CD14-positive monocyte (primary cell): ENCODE measurements around the gene PABPC1L. TPM values are rescaled to one million over a fixed set of nuclear protein-coding genes. Genes with fewer than 3 reads are reported as not detected.

ENCODE experiments used
- DNase-seq, 3 donors: peaks; one replicate each; pipeline ENCODE4 v3.0.0-alpha.2; 2011 to 2022
- H2AFZ ChIP-seq: 2 replicates; pipeline ENCODE4 v1.6.0; 2012; ENCODE audit warnings: mild to moderate bottlenecking, low read depth, low read length, inconsistent platforms; ENCODE audit not compliant: insufficient read depth, poor library complexity, severe bottlenecking
- H3K27ac ChIP-seq, 2 donors: 1 replicate in 1 of 2; 2 replicates in 1 of 2; pipeline ENCODE4 v1.5.1; 2012 to 2013; ENCODE audit warnings: low read length in 2 of 2, control low read depth in 1 of 2, inconsistent platforms in 1 of 2, low read depth in 1 of 2, mild to moderate bottlenecking in 1 of 2
- H3K27me3 ChIP-seq, 2 donors: one replicate each; pipeline versions ENCODE4 v1.6.0 to v1.6.1; 2011 to 2013; ENCODE audit warnings: low read length in 2 of 2; ENCODE audit not compliant: control insufficient read depth in 2 of 2, insufficient read depth in 2 of 2
- H3K36me3 ChIP-seq, 2 donors: replicated peaks in 1 of 2; 1 replicate in 1 of 2; 2 replicates in 1 of 2; pipeline versions ENCODE4 v1.5.1 to v1.6.1; 2012 to 2013; ENCODE audit warnings: low read length in 2 of 2, control low read depth in 1 of 2, inconsistent platforms in 1 of 2, mild to moderate bottlenecking in 1 of 2; ENCODE audit not compliant: insufficient read depth in 2 of 2, control insufficient read depth in 1 of 2
- H3K4me1 ChIP-seq, 2 donors: 1 replicate in 1 of 2; 2 replicates in 1 of 2; pipeline versions ENCODE4 v1.5.1 to v1.6.1; 2012 to 2013; ENCODE audit warnings: low read length in 2 of 2, control low read depth in 1 of 2, inconsistent platforms in 1 of 2, mild to moderate bottlenecking in 1 of 2, moderate library complexity in 1 of 2; ENCODE audit not compliant: insufficient read depth in 2 of 2, control insufficient read depth in 1 of 2
- H3K4me2 ChIP-seq: replicated peaks from 2 replicates; pipeline ENCODE3; 2012; ENCODE audit warnings: low read length, moderate library complexity, mild to moderate bottlenecking; ENCODE audit not compliant: poor library complexity, severe bottlenecking; ENCODE audit errors: extremely low read depth
- H3K4me3 ChIP-seq, 3 experiments: fragments of 200-600 bp in 1 of 3; sonication (generic) in 1 of 3; replicated peaks in 1 of 3; 1 replicate in 2 of 3; 2 replicates in 1 of 3; pipeline ENCODE4 v1.5.1; 2011 to 2013; ENCODE audit warnings: low read length in 3 of 3, mild to moderate bottlenecking in 3 of 3, control low read depth in 2 of 3, low read depth in 2 of 3, inconsistent platforms in 1 of 3, moderate library complexity in 1 of 3
- H3K79me2 ChIP-seq: 2 replicates; pipeline ENCODE4 v1.6.0; 2012; ENCODE audit warnings: mild to moderate bottlenecking, control low read depth, inconsistent platforms, low read length, moderate library complexity; ENCODE audit not compliant: insufficient read depth
- H3K9ac ChIP-seq: 2 replicates; pipeline ENCODE4 v1.6.0; 2017; ENCODE audit warnings: low read length, mild to moderate bottlenecking; ENCODE audit not compliant: insufficient read depth, poor library complexity, severe bottlenecking
- H3K9me3 ChIP-seq, 2 donors: replicated peaks in 1 of 2; 1 replicate in 1 of 2; 2 replicates in 1 of 2; pipeline versions ENCODE4 v1.5.1 to v1.6.1; 2012 to 2013; ENCODE audit warnings: low read length in 2 of 2, control low read depth in 1 of 2; ENCODE audit not compliant: control insufficient read depth in 1 of 2, insufficient read depth in 1 of 2
- H4K20me1 ChIP-seq: 2 replicates; pipeline ENCODE4 v1.6.0; 2012; ENCODE audit warnings: mild to moderate bottlenecking, low read length, control low read depth, moderate library complexity; ENCODE audit not compliant: insufficient read depth
- H3K27ac Mint-ChIP-seq, 7 donors: one replicate each; pipeline ENCODE4 v1.8.0; 2020; ENCODE audit warnings: mild to moderate bottlenecking in 7 of 7, mixed read lengths in 7 of 7, moderate library complexity in 6 of 7, inconsistent platforms in 2 of 7
- H3K27me3 Mint-ChIP-seq, 3 donors: one replicate each; pipeline ENCODE4 v1.8.0; 2021 to 2022; ENCODE audit warnings: low read depth in 3 of 3, mild to moderate bottlenecking in 3 of 3, mixed read lengths in 3 of 3, moderate library complexity in 3 of 3, inconsistent platforms in 1 of 3
- H3K36me3 Mint-ChIP-seq, 2 donors: one replicate each; pipeline ENCODE4 v1.8.0; 2020; ENCODE audit warnings: mixed read lengths in 2 of 2, inconsistent platforms in 1 of 2, mild to moderate bottlenecking in 1 of 2
- H3K4me1 Mint-ChIP-seq: one replicate; pipeline ENCODE4 v1.8.0; 2020; ENCODE audit warnings: mild to moderate bottlenecking, mixed read lengths
- H3K4me3 Mint-ChIP-seq, 2 donors: one replicate each; pipeline ENCODE4 v1.8.0; 2020; ENCODE audit warnings: mild to moderate bottlenecking in 2 of 2, mixed read lengths in 2 of 2, moderate library complexity in 1 of 2
- H3K9me3 Mint-ChIP-seq, 7 donors: one replicate each; pipeline ENCODE4 v1.8.0; 2020 to 2022; ENCODE audit warnings: mixed read lengths in 7 of 7, mild to moderate bottlenecking in 6 of 7, moderate library complexity in 6 of 7, inconsistent platforms in 2 of 7
- WGBS: methylation state at CpG from one replicate; pipeline ENCODE4 v1.1.5; 2013; ENCODE audit warnings: missing lambda C conversion rate; ENCODE audit not compliant: insufficient coverage; 5-methylcytosine and 5-hydroxymethylcytosine counted together
- intact Hi-C, 2 donors: fragments of 100-400 bp; cut with micrococcal nuclease; formaldehyde crosslinking; loops; one replicate each; pipeline versions ENCODE4 v1.15.0 to v1.15.1; 2023
- polyA plus RNA-seq, 3 donors: library from polyadenylated mRNA; depleted of rRNA in 1 of 3; unstranded in 2 of 3; stranded (reverse) in 1 of 3; fragments of 300-500 nt in 2 of 3; fragments of >200 nt in 1 of 3; fragmentation: Illumina TruSeq in 2 of 3; gene quantifications; 1 replicate in 2 of 3; 2 replicates in 1 of 3; pipeline ENCODE4 v1.2.3, GENCODE V29; 2012 to 2021
- TF ChIP-seq, protein P1 (sequence below): fragments of 200-600 bp; IDR thresholded peaks from one replicate; pipeline ENCODE4 v1.8.0; 2022; ENCODE audit warnings: antibody characterized with exemption, mild to moderate bottlenecking

PABPC1L gene
- polyA plus RNA-seq, 3 donors = 0.21 to 69.1 TPM; not detected in 1

GRCh38 chr20:44945261-44945660 is 35.4 kb downstream of the PABPC1L start:
- H3K27ac Mint-ChIP-seq = peak overlapping the region in 1 of 7 donors; percentile 14

GRCh38 chr20:44946271-44946852 is 36.5 kb downstream of the PABPC1L start:
- TF ChIP-seq, protein P1, sequence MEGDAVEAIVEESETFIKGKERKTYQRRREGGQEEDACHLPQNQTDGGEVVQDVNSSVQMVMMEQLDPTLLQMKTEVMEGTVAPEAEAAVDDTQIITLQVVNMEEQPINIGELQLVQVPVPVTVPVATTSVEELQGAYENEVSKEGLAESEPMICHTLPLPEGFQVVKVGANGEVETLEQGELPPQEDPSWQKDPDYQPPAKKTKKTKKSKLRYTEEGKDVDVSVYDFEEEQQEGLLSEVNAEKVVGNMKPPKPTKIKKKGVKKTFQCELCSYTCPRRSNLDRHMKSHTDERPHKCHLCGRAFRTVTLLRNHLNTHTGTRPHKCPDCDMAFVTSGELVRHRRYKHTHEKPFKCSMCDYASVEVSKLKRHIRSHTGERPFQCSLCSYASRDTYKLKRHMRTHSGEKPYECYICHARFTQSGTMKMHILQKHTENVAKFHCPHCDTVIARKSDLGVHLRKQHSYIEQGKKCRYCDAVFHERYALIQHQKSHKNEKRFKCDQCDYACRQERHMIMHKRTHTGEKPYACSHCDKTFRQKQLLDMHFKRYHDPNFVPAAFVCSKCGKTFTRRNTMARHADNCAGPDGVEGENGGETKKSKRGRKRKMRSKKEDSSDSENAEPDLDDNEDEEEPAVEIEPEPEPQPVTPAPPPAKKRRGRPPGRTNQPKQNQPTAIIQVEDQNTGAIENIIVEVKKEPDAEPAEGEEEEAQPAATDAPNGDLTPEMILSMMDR = no peak
- H3K9me3 ChIP-seq = no peaks in the 10 kb centered on the region
- no peak overlapping the region for H2AFZ ChIP-seq
- H3K79me2 ChIP-seq = no peaks in the 10 kb centered on the region
- H4K20me1 ChIP-seq = no peaks in the 10 kb centered on the region
- Mint-ChIP-seq H3K27ac (peak overlapping the region in 2 of 7 donors; percentile 13 to 69), H3K4me3 (no peak overlapping the region), H3K36me3 (peaks cover 74 to 80% of the 10 kb centered on the region in 2 donors), H3K27me3 (peaks cover 0 to 3% (median 0%) of the 10 kb centered on the region in 3 donors), H3K4me1 (peaks cover 15% of the 10 kb centered on the region), H3K9me3 (no peaks in the 10 kb centered on the region)
- no peaks in the 10 kb centered on the region for H3K27me3 ChIP-seq
- 100% methylated on average over 1 of the region's 2 CpGs for WGBS
- peaks cover 8 to 9% of the 10 kb centered on the region in 2 donors for H3K4me1 ChIP-seq
- no peak overlapping the region for H3K9ac ChIP-seq
- no peak overlapping the region for H3K4me2 ChIP-seq
- H3K4me3 ChIP-seq = no peak overlapping the region
- H3K36me3 ChIP-seq = peaks cover 81 to 93% of the 10 kb centered on the region in 2 donors
- DNase-seq = no peak
- H3K27ac ChIP-seq = peak overlapping the region in 1 of 2 donors; percentile 12
- intact Hi-C loops = no loop called here

More at GRCh38 chr20:44945261-44945660, 35.4 kb downstream of the PABPC1L start:
- H3K9me3 Mint-ChIP-seq = no peaks in the 10 kb centered on the region
- no peak for DNase-seq
- peaks cover 15% of the 10 kb centered on the region for H3K4me1 Mint-ChIP-seq
- peaks cover 0 to 3% (median 0%) of the 10 kb centered on the region in 3 donors for H3K27me3 Mint-ChIP-seq
- H3K27ac ChIP-seq = no peak overlapping the region
- WGBS = 97% methylated on average over 5 of the region's 6 CpGs
- H3K4me1 ChIP-seq = peaks cover 8 to 9% of the 10 kb centered on the region in 2 donors
- peaks cover 72 to 77% of the 10 kb centered on the region in 2 donors for H3K36me3 Mint-ChIP-seq
- intact Hi-C loops = no loop called here
- H4K20me1 ChIP-seq = no peaks in the 10 kb centered on the region
- H3K4me2 ChIP-seq = no peak overlapping the region
- H3K9ac ChIP-seq = no peak overlapping the region
- no peak overlapping the region for H2AFZ ChIP-seq
- no peaks in the 10 kb centered on the region for H3K9me3 ChIP-seq
- no peak overlapping the region for H3K4me3 Mint-ChIP-seq
- H3K36me3 ChIP-seq = peaks cover 81 to 93% of the 10 kb centered on the region in 2 donors
- H3K79me2 ChIP-seq = no peaks in the 10 kb centered on the region
- H3K4me3 ChIP-seq = no peak overlapping the region
- TF ChIP-seq, protein P1 = no peak
- no peaks in the 10 kb centered on the region for H3K27me3 ChIP-seq
